Mesenchymal stem cell (in vitro differentiated cells and primary cell): ENCODE results near the gene BBS7.

Experiments
- DNase-seq: peaks from one replicate; pipeline ENCODE4 v3.0.0-alpha.2; 2013
- H2AFZ ChIP-seq: one replicate; pipeline ENCODE4 v1.6.1; 2013; ENCODE audit warnings: low read depth, mild to moderate bottlenecking, control low read depth, inconsistent platforms, low read length, moderate library complexity
- H2AK5ac ChIP-seq: 2 replicates; pipeline ENCODE4 v1.6.1; 2013; ENCODE audit warnings: low read length, moderate library complexity, mild to moderate bottlenecking, inconsistent platforms; ENCODE audit not compliant: severe bottlenecking
- H2BK120ac ChIP-seq: one replicate; pipeline ENCODE4 v1.6.1; 2013; ENCODE audit warnings: low read depth, mild to moderate bottlenecking, inconsistent platforms, low read length, moderate library complexity
- H2BK12ac ChIP-seq, 2 experiments: one replicate each; pipeline ENCODE4 v1.6.1; 2013; ENCODE audit warnings: inconsistent platforms in 2 of 2, low read length in 2 of 2, mild to moderate bottlenecking in 2 of 2, moderate library complexity in 2 of 2, control low read depth in 1 of 2
- H2BK15ac ChIP-seq: one replicate; pipeline ENCODE4 v1.6.1; 2013; ENCODE audit warnings: mild to moderate bottlenecking, low read depth, inconsistent platforms; ENCODE audit not compliant: poor library complexity, severe bottlenecking
- H2BK5ac ChIP-seq: 2 replicates; pipeline ENCODE4 v1.6.1; 2013; ENCODE audit warnings: low read depth, mild to moderate bottlenecking, low read length, control low read depth, inconsistent platforms; ENCODE audit not compliant: poor library complexity, severe bottlenecking
- H3K14ac ChIP-seq, 2 experiments: one replicate each; pipeline ENCODE4 v1.6.1; 2013; ENCODE audit warnings: inconsistent platforms in 2 of 2, low read length in 2 of 2, control low read depth in 1 of 2, mild to moderate bottlenecking in 1 of 2, moderate library complexity in 1 of 2
- H3K18ac ChIP-seq, 2 experiments: one replicate each; pipeline ENCODE4 v1.6.1; 2013; ENCODE audit warnings: inconsistent platforms in 2 of 2, low read length in 2 of 2, control low read depth in 1 of 2, low read depth in 1 of 2, mild to moderate bottlenecking in 1 of 2
- H3K23ac ChIP-seq, 2 experiments: one replicate each; pipeline ENCODE4 v1.6.1; 2013; ENCODE audit warnings: inconsistent platforms in 2 of 2, low read length in 2 of 2, mild to moderate bottlenecking in 2 of 2, moderate library complexity in 2 of 2, control low read depth in 1 of 2
- H3K27ac ChIP-seq: 2 replicates; pipeline ENCODE4 v1.5.1; 2013; ENCODE audit warnings: mild to moderate bottlenecking, moderate library complexity, low read length, control low read depth, inconsistent platforms; ENCODE audit not compliant: poor library complexity, severe bottlenecking
- H3K27me3 ChIP-seq, 2 experiments: 2 replicates each; pipeline versions ENCODE4 v1.6.1 to v1.7.0; 2013; ENCODE audit warnings: low read length in 2 of 2, mild to moderate bottlenecking in 2 of 2, moderate library complexity in 2 of 2, control low read depth in 1 of 2, inconsistent platforms in 1 of 2; ENCODE audit not compliant: control insufficient read depth in 1 of 2, insufficient read depth in 1 of 2
- H3K36me3 ChIP-seq, 2 experiments: 2 replicates each; pipeline versions ENCODE4 v1.6.1 to v1.7.0; 2013; ENCODE audit warnings: low read length in 2 of 2, control low read depth in 1 of 2, inconsistent platforms in 1 of 2, low read depth in 1 of 2, mild to moderate bottlenecking in 1 of 2; ENCODE audit not compliant: insufficient read depth in 2 of 2, control insufficient read depth in 1 of 2
- H3K4ac ChIP-seq, 2 experiments: one replicate each; pipeline ENCODE4 v1.6.1; 2013; ENCODE audit warnings: inconsistent platforms in 2 of 2, low read length in 2 of 2, mild to moderate bottlenecking in 2 of 2, moderate library complexity in 2 of 2, control low read depth in 1 of 2, low read depth in 1 of 2
- H3K4me1 ChIP-seq: 2 replicates; pipeline ENCODE4 v1.6.1; 2013; ENCODE audit warnings: low read depth, low read length, control low read depth; ENCODE audit not compliant: control insufficient read depth, insufficient read depth
- H3K4me2 ChIP-seq: 2 replicates; pipeline ENCODE4 v1.6.1; 2013; ENCODE audit warnings: low read length, mild to moderate bottlenecking, inconsistent platforms; ENCODE audit not compliant: poor library complexity, severe bottlenecking
- H3K4me3 ChIP-seq, 2 experiments: 2 replicates each; pipeline versions ENCODE4 v1.5.1 to v1.7.0; 2013; ENCODE audit warnings: low read length in 2 of 2, mild to moderate bottlenecking in 2 of 2, control low read depth in 1 of 2, low read depth in 1 of 2; ENCODE audit not compliant: insufficient read depth in 1 of 2
- H3K79me1 ChIP-seq: replicated peaks from 2 replicates; pipeline ENCODE4 v1.6.1; 2013; ENCODE audit warnings: mild to moderate bottlenecking, control low read depth, low read length, inconsistent platforms; ENCODE audit not compliant: poor library complexity, severe bottlenecking
- H3K9ac ChIP-seq: 2 replicates; pipeline ENCODE4 v1.7.0; 2013; ENCODE audit warnings: mild to moderate bottlenecking, low read length, moderate library complexity
- H3K9me3 ChIP-seq: 2 replicates; pipeline ENCODE4 v1.7.0; 2013; ENCODE audit warnings: mild to moderate bottlenecking, low read length; ENCODE audit not compliant: control insufficient read depth
- H4K8ac ChIP-seq: one replicate; pipeline ENCODE4 v1.6.1; 2013; ENCODE audit warnings: inconsistent platforms, mild to moderate bottlenecking, low read length, moderate library complexity
- H4K91ac ChIP-seq: one replicate; pipeline ENCODE4 v1.6.1; 2013; ENCODE audit warnings: mild to moderate bottlenecking, low read length, inconsistent platforms
- WGBS: methylation state at CpG from one replicate; pipeline ENCODE4 v1.1.7; 2013; ENCODE audit warnings: mixed read lengths; 5-methylcytosine and 5-hydroxymethylcytosine counted together

BBS7 gene

DNA sequence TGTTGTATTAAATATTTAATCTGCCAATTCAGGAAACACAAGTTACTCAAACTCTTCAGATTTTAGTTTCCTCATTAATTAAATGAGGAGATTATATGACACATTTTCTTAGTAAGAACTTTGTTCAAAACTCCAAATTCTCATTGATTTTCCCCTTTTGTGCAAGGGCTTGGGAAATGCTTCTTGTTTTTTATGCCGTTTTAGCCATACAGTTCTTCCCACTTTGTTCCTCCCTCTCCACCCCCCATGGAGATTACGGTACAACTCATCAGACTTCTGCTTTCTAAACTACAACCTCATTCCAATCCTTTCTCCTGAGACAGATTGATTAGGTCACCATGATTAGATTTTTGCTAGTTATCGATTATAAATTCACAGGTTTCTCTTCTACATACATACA lies 10.9 kb upstream of the BBS7 start:
- H3K79me1 ChIP-seq: no peaks in the 10 kb centered on the region
- H2BK12ac ChIP-seq: no peak overlapping the region
- H3K4ac ChIP-seq: no peak overlapping the region
- no peak overlapping the region for H3K23ac ChIP-seq
- H3K27ac ChIP-seq: no peak overlapping the region
- no peak overlapping the region for H3K4me3 ChIP-seq
- no peaks in the 10 kb centered on the region for H3K27me3 ChIP-seq
- no peaks in the 10 kb centered on the region for H3K9me3 ChIP-seq
- no peak overlapping the region for H2BK5ac ChIP-seq
- H3K18ac ChIP-seq: no peak overlapping the region
- no peak overlapping the region for H2BK120ac ChIP-seq
- no peak overlapping the region for H2AK5ac ChIP-seq
- DNase-seq: no peak
- no peak overlapping the region for H2BK15ac ChIP-seq
- no peak overlapping the region for H3K14ac ChIP-seq
- H4K91ac ChIP-seq: no peak overlapping the region
- no peak overlapping the region for H4K8ac ChIP-seq
- WGBS: 69% methylated on average over 1 of the region's 3 CpGs
- no peak overlapping the region for H2AFZ ChIP-seq
- H3K4me1 ChIP-seq: no peaks in the 10 kb centered on the region
- no peaks in the 10 kb centered on the region for H3K36me3 ChIP-seq
- H3K9ac ChIP-seq: no peak overlapping the region
- H3K4me2 ChIP-seq: no peak overlapping the region

DNA sequence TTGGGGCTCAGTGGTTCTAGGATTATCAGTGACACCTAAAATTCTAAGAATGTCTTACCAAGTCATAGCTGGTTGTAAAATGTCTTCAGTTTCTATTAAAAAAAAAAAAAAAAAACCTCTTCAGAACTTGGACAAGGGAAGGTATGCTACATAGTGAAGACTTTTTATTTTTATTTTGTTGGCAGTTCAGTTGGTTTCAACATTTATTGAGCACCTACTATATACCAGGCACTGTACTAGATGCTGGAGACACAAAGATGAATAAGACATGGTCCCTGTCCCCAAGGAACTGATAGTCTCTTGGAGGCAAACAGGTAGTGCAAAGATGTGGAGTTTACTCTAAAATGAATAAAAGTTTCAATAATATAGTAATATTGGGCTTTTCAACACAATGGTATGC lies 8.9 kb upstream of the BBS7 start:
- Histone ChIP-seq H3K27ac (no peak overlapping the region), H2AK5ac (no peak overlapping the region), H3K36me3 (no peaks in the 10 kb centered on the region), H2BK120ac (no peak overlapping the region), H2AFZ (no peak overlapping the region), H2BK12ac (no peak overlapping the region), H3K14ac (no peak overlapping the region), H3K4me3 (no peak overlapping the region), H3K9me3 (no peaks in the 10 kb centered on the region), H3K4me2 (no peak overlapping the region), H4K8ac (no peak overlapping the region), H2BK15ac (no peak overlapping the region), H3K9ac (no peak overlapping the region), H3K4ac (no peak overlapping the region), H3K79me1 (no peaks in the 10 kb centered on the region), H2BK5ac (no peak overlapping the region), H3K18ac (no peak overlapping the region), H3K27me3 (no peaks in the 10 kb centered on the region), H3K4me1 (no peaks in the 10 kb centered on the region), H3K23ac (no peak overlapping the region), H4K91ac (no peak overlapping the region)
- no peak for DNase-seq

DNA sequence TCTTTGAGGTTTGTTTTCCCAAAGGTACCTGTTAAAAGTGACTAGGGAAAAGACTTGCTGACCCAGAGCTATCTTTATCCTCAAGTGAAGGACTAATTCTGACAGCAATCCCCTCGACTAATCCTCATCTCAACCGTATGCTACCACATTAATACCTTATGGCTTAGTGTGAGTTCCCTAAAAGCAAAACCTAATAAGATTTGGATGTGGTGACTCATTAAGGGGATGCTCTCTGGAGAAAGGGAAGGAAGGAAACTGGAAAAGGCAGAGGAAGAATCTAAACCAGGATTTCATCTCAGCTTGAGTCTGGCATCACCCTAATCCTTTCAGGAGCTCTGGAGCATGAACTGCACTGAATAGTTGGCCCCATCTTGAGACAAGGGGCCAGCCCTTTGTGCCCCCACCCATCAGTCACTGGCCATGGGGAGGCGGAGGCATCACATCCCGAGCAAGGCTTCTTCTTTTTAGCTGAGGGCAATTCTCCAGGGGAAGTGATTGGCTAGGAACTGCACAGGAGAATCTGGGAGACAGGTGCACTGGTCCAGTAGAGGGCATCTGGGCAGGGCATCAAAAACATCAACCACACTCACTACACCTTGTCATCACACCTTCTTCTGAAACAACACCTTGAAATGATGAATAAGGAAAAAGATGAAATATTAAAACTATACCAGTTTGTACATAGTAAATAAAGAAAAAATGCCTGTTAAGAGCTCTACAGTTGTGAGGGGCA lies 6.9 kb upstream of the BBS7 start:
- no peak for DNase-seq
- Histone ChIP-seq H3K27ac (no peak overlapping the region), H3K9me3 (no peaks in the 10 kb centered on the region), H3K27me3 (no peaks in the 10 kb centered on the region), H2BK120ac (no peak overlapping the region), H3K4me1 (no peaks in the 10 kb centered on the region), H3K9ac (no peak overlapping the region), H3K4ac (no peak overlapping the region), H2AFZ (no peak overlapping the region), H3K18ac (no peak overlapping the region), H3K79me1 (no peaks in the 10 kb centered on the region), H2BK12ac (no peak overlapping the region), H3K23ac (no peak overlapping the region), H3K4me2 (no peak overlapping the region), H4K91ac (no peak overlapping the region), H2AK5ac (no peak overlapping the region), H3K36me3 (no peaks in the 10 kb centered on the region), H2BK15ac (no peak overlapping the region), H4K8ac (no peak overlapping the region), H3K14ac (no peak overlapping the region), H2BK5ac (no peak overlapping the region), H3K4me3 (no peak overlapping the region)
- WGBS: 55% methylated on average over 2 of the region's 4 CpGs

DNA sequence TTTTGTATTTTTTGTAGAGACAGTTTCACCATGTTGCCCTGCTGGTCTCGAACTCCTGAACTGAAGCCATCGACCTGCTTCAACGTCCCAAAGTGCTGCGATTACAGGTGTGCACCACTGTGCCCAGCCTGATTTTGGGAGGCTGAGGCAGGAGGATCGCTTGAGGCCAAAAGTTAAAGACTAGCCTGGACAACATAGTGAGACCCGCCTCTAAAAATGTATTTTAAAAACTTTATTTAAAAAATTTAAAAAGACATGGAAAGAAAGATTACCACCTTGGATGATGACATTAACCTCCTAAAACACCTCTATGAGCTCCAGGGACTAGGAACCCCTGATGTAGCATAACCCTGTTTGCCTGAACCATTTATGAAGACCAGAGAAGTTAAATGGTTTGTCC lies 5.8 kb upstream of the BBS7 start:
- Histone ChIP-seq H2AK5ac (no peak overlapping the region), H3K18ac (no peak overlapping the region), H3K79me1 (no peaks in the 10 kb centered on the region), H2BK15ac (no peak overlapping the region), H3K4me1 (no peaks in the 10 kb centered on the region), H2BK120ac (no peak overlapping the region), H3K14ac (no peak overlapping the region), H3K36me3 (no peaks in the 10 kb centered on the region), H3K23ac (no peak overlapping the region), H2BK12ac (no peak overlapping the region), H2AFZ (no peak overlapping the region), H3K4me2 (no peak overlapping the region), H4K8ac (no peak overlapping the region), H3K9me3 (no peaks in the 10 kb centered on the region), H4K91ac (no peak overlapping the region), H3K9ac (no peak overlapping the region), H3K27ac (no peak overlapping the region), H3K27me3 (no peaks in the 10 kb centered on the region), H3K4me3 (no peak overlapping the region), H3K4ac (no peak overlapping the region), H2BK5ac (no peak overlapping the region)
- no peak for DNase-seq
- whole genome bisulfite sequencing: 100% methylated on average over 5 of the region's 6 CpGs
